H9 (cell line): ENCODE measurements around the gene PAQR5. TPM values are rescaled to one million over a fixed set of nuclear protein-coding genes. Genes with fewer than 3 reads are reported as not detected.

ENCODE experiments used
- DNase-seq: peaks from one replicate; pipeline ENCODE4 v3.0.0-alpha.2; 2017
- H2AFZ ChIP-seq: one replicate; pipeline ENCODE4 v1.6.1; 2013; ENCODE audit warnings: mild to moderate bottlenecking, low read length, control low read depth, moderate library complexity
- H2AK5ac ChIP-seq: 2 replicates; pipeline ENCODE4 v1.6.1; 2013; ENCODE audit warnings: low read length, control low read depth, mixed read lengths; ENCODE audit not compliant: insufficient read length
- H2BK120ac ChIP-seq: one replicate; pipeline ENCODE4 v1.6.1; 2013; ENCODE audit warnings: low read depth, mild to moderate bottlenecking, low read length, control low read depth, inconsistent platforms; ENCODE audit not compliant: poor library complexity, severe bottlenecking
- H2BK12ac ChIP-seq: 2 replicates; pipeline ENCODE4 v1.6.1; 2013; ENCODE audit warnings: low read length, control low read depth, mixed read lengths, low read depth; ENCODE audit not compliant: insufficient read length
- H2BK15ac ChIP-seq: 2 replicates; pipeline ENCODE4 v1.6.1; 2013; ENCODE audit warnings: low read depth, low read length, control low read depth
- H2BK20ac ChIP-seq: one replicate; pipeline ENCODE4 v1.6.1; 2013; ENCODE audit warnings: low read depth, mild to moderate bottlenecking, low read length, control low read depth, inconsistent platforms; ENCODE audit not compliant: poor library complexity, severe bottlenecking
- H2BK5ac ChIP-seq: 2 replicates; pipeline ENCODE4 v1.6.1; 2013; ENCODE audit warnings: low read length, control low read depth, mixed read lengths; ENCODE audit not compliant: insufficient read length
- H3K14ac ChIP-seq: 2 replicates; pipeline ENCODE4 v1.6.1; 2013; ENCODE audit warnings: low read length, control low read depth; ENCODE audit not compliant: insufficient read depth
- H3K18ac ChIP-seq: 2 replicates; pipeline ENCODE4 v1.6.1; 2013; ENCODE audit warnings: low read depth, mild to moderate bottlenecking, mixed read lengths, low read length, control low read depth; ENCODE audit not compliant: insufficient read length
- H3K23ac ChIP-seq: 2 replicates; pipeline ENCODE4 v1.6.1; 2013; ENCODE audit warnings: low read length, control low read depth, mixed read lengths, low read depth; ENCODE audit not compliant: insufficient read length
- H3K23me2 ChIP-seq: 2 replicates; pipeline ENCODE4 v1.6.1; 2013; ENCODE audit warnings: low read depth, mild to moderate bottlenecking, mixed read lengths, low read length, control low read depth; ENCODE audit not compliant: insufficient read length, poor library complexity, severe bottlenecking
- H3K27ac ChIP-seq: 2 replicates; pipeline ENCODE4 v1.5.1; 2013; ENCODE audit warnings: low read length, control low read depth, mixed read lengths, low read depth; ENCODE audit not compliant: insufficient read length
- H3K27me3 ChIP-seq: 2 replicates; pipeline ENCODE4 v1.6.1; 2013; ENCODE audit warnings: low read length, control low read depth, inconsistent platforms; ENCODE audit not compliant: insufficient read depth
- H3K4ac ChIP-seq: 2 replicates; pipeline ENCODE4 v1.6.1; 2013; ENCODE audit warnings: low read depth, mild to moderate bottlenecking, control low read depth, inconsistent platforms, low read length, moderate library complexity
- H3K4me1 ChIP-seq: 2 replicates; pipeline ENCODE4 v1.6.1; 2013; ENCODE audit warnings: low read length, control low read depth, inconsistent platforms; ENCODE audit not compliant: insufficient read depth
- H3K4me2 ChIP-seq: 2 replicates; pipeline ENCODE4 v1.6.1; 2013; ENCODE audit warnings: low read length, control low read depth, mixed read lengths; ENCODE audit not compliant: insufficient read length, insufficient read depth
- H3K56ac ChIP-seq: 2 replicates; pipeline ENCODE4 v1.6.1; 2013; ENCODE audit warnings: low read depth, mild to moderate bottlenecking, mixed read lengths, low read length, control low read depth; ENCODE audit not compliant: insufficient read length
- H3K79me1 ChIP-seq: 2 replicates; pipeline ENCODE4 v1.6.1; 2013; ENCODE audit warnings: low read depth, mild to moderate bottlenecking, moderate library complexity, low read length, control low read depth, inconsistent platforms; ENCODE audit not compliant: insufficient read depth, poor library complexity, severe bottlenecking
- H3K79me2 ChIP-seq: 2 replicates; pipeline ENCODE4 v1.6.1; 2013; ENCODE audit warnings: low read length, control low read depth, inconsistent platforms; ENCODE audit not compliant: insufficient read depth
- H3K9ac ChIP-seq: 2 replicates; pipeline ENCODE4 v1.6.1; 2013; ENCODE audit warnings: low read length, control low read depth, mixed read lengths; ENCODE audit not compliant: insufficient read length; ENCODE audit errors: extremely low read depth
- H3K9me3 ChIP-seq: one replicate; pipeline ENCODE4 v1.6.1; 2013; ENCODE audit warnings: low read depth, low read length, inconsistent platforms; ENCODE audit not compliant: control insufficient read depth
- H3T11ph ChIP-seq: one replicate; pipeline ENCODE4 v1.6.1; 2013; ENCODE audit warnings: mild to moderate bottlenecking, low read length, control low read depth, inconsistent platforms
- H4K20me1 ChIP-seq: one replicate; pipeline ENCODE4 v1.6.1; 2013; ENCODE audit not compliant: control insufficient read depth, insufficient read length, insufficient read depth
- H4K5ac ChIP-seq: 2 replicates; pipeline ENCODE4 v1.6.1; 2013; ENCODE audit warnings: low read depth, mild to moderate bottlenecking, mixed read lengths, low read length, control low read depth; ENCODE audit not compliant: insufficient read length
- H4K8ac ChIP-seq: replicated peaks from 2 replicates; pipeline ENCODE4 v1.6.1; 2013; ENCODE audit warnings: low read length, control low read depth, mixed read lengths, low read depth; ENCODE audit not compliant: insufficient read length
- H4K91ac ChIP-seq: 2 replicates; pipeline ENCODE4 v1.6.1; 2013; ENCODE audit warnings: low read depth, mild to moderate bottlenecking, moderate library complexity, mixed read lengths, low read length, control low read depth; ENCODE audit not compliant: insufficient read length
- H3K27ac Mint-ChIP-seq, 3 experiments: 2 replicates in 2 of 3; 3 replicates in 1 of 3; pipeline ENCODE4 v1.8.0; 2020 to 2021; ENCODE audit warnings: mixed read lengths in 3 of 3, mild to moderate bottlenecking in 1 of 3, moderate library complexity in 1 of 3
- H3K27me3 Mint-ChIP-seq: 2 replicates; pipeline ENCODE4 v1.8.0; 2021; ENCODE audit warnings: low read depth, mild to moderate bottlenecking, moderate library complexity, mixed read lengths
- H3K36me3 Mint-ChIP-seq, 3 experiments: 2 replicates in 2 of 3; 3 replicates in 1 of 3; pipeline ENCODE4 v1.8.0; 2020 to 2021; ENCODE audit warnings: low read depth in 3 of 3, mixed read lengths in 3 of 3; ENCODE audit not compliant: insufficient read depth in 1 of 3
- H3K4me1 Mint-ChIP-seq, 2 experiments: 2 replicates each; pipeline ENCODE4 v1.8.0; 2020; ENCODE audit warnings: mixed read lengths in 2 of 2
- H3K4me3 Mint-ChIP-seq, 2 experiments: 2 replicates in 1 of 2; 3 replicates in 1 of 2; pipeline ENCODE4 v1.8.0; 2020 to 2021; ENCODE audit warnings: mild to moderate bottlenecking in 2 of 2, mixed read lengths in 2 of 2, moderate library complexity in 1 of 2
- H3K9me3 Mint-ChIP-seq, 2 experiments: 2 replicates in 1 of 2; 3 replicates in 1 of 2; pipeline ENCODE4 v1.8.0; 2020; ENCODE audit warnings: mild to moderate bottlenecking in 2 of 2, mixed read lengths in 2 of 2, moderate library complexity in 1 of 2
- WGBS: extraction: QIAGEN DNeasy Blood & Tissue Kit; methylation state at CpG from one replicate; pipeline ENCODE4 v1.1.7; 2013; ENCODE audit warnings: missing lambda C conversion rate, low lambda C conversion rate, mixed read lengths; ENCODE audit not compliant: insufficient read length; ENCODE audit errors: extremely low coverage; 5-methylcytosine and 5-hydroxymethylcytosine counted together
- total RNA-seq: library from RNA; stranded (reverse); gene quantifications from 2 replicates; pipeline ENCODE4 v1.2.1, GENCODE V29; 2021
- TF ChIP-seq, protein P1 (sequence below): fragments of 200-600 bp; sonication (generic); conservative IDR thresholded peaks from 3 replicates; pipeline ENCODE4 v1.8.0; 2021; ENCODE audit warnings: antibody characterized with exemption, mild to moderate bottlenecking

Gene PAQR5
- total RNA-seq, 1 experiment from 2014 or later: 1.6 TPM

DNA sequence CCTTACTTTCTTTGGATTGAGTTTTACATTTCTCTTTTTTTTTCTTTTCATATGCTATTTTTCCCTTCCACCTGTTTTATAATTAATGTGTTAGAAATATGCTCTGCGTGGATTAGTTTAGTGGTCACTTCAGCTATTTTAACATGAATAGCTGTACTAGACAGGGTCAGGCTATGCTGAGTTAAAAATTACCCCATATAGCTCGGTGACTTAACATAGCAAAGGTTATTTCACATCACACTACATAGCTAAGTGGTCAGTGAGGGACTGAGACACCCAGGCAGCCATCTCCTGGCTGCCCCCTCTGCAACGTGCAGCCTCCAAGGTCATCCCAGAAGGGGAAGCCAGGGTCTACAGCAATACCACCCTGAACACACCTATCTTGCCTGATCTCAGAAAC is 68.5 kb downstream of the PAQR5 start:
- Histone ChIP-seq H3K23me2 (no peaks in the 10 kb centered on the region), H3K27ac (no peak overlapping the region), H3K23ac (no peak overlapping the region), H3K9me3 (no peaks in the 10 kb centered on the region), H2AFZ (no peak overlapping the region), H4K20me1 (no peaks in the 10 kb centered on the region), H3K4ac (no peak overlapping the region), H3K14ac (no peak overlapping the region; the same call in 1 of the 2 replicates), H3T11ph (no peak overlapping the region), H3K4me2 (no peak overlapping the region), H4K91ac (no peak overlapping the region), H3K18ac (no peak overlapping the region), H2BK12ac (no peak overlapping the region), H4K5ac (no peak overlapping the region), H3K27me3 (no peaks in the 10 kb centered on the region), H4K8ac (no peak overlapping the region), H2BK5ac (no peak overlapping the region), H2BK15ac (no peak overlapping the region), H2BK120ac (no peak overlapping the region), H2BK20ac (no peak overlapping the region), H3K4me1 (no peaks in the 10 kb centered on the region), H3K9ac (no peak overlapping the region), H3K79me2 (no peaks in the 10 kb centered on the region), H3K79me1 (no peaks in the 10 kb centered on the region), H2AK5ac (no peak overlapping the region), H3K56ac (no peak overlapping the region)
- TF ChIP-seq, protein P1, sequence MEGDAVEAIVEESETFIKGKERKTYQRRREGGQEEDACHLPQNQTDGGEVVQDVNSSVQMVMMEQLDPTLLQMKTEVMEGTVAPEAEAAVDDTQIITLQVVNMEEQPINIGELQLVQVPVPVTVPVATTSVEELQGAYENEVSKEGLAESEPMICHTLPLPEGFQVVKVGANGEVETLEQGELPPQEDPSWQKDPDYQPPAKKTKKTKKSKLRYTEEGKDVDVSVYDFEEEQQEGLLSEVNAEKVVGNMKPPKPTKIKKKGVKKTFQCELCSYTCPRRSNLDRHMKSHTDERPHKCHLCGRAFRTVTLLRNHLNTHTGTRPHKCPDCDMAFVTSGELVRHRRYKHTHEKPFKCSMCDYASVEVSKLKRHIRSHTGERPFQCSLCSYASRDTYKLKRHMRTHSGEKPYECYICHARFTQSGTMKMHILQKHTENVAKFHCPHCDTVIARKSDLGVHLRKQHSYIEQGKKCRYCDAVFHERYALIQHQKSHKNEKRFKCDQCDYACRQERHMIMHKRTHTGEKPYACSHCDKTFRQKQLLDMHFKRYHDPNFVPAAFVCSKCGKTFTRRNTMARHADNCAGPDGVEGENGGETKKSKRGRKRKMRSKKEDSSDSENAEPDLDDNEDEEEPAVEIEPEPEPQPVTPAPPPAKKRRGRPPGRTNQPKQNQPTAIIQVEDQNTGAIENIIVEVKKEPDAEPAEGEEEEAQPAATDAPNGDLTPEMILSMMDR: no peak
- Mint-ChIP-seq H3K9me3 (no peaks in the 10 kb centered on the region), H3K27ac (no peak overlapping the region), H3K4me3 (no peak overlapping the region), H3K27me3 (no peaks in the 10 kb centered on the region), H3K4me1 (no peaks in the 10 kb centered on the region), H3K36me3 (no peaks in the 10 kb centered on the region)
- WGBS: no CpG with 5 or more reads among the region's 3 CpGs
- DNase-seq: no peak
